H9 (cell line): Measurements from ENCODE around the gene CRPPA. TPM values are rescaled to one million over a fixed set of nuclear protein-coding genes. Genes with fewer than 3 reads are reported as not detected.

Experiments used
- DNase-seq: peaks from one replicate; pipeline ENCODE4 v3.0.0-alpha.2; 2017
- H2AFZ ChIP-seq: one replicate; pipeline ENCODE4 v1.6.1; 2013; ENCODE audit warnings: mild to moderate bottlenecking, low read length, control low read depth, moderate library complexity
- H2AK5ac ChIP-seq: 2 replicates; pipeline ENCODE4 v1.6.1; 2013; ENCODE audit warnings: low read length, control low read depth, mixed read lengths; ENCODE audit not compliant: insufficient read length
- H2BK120ac ChIP-seq: one replicate; pipeline ENCODE4 v1.6.1; 2013; ENCODE audit warnings: low read depth, mild to moderate bottlenecking, low read length, control low read depth, inconsistent platforms; ENCODE audit not compliant: poor library complexity, severe bottlenecking
- H2BK12ac ChIP-seq: 2 replicates; pipeline ENCODE4 v1.6.1; 2013; ENCODE audit warnings: low read length, control low read depth, mixed read lengths, low read depth; ENCODE audit not compliant: insufficient read length
- H2BK15ac ChIP-seq: 2 replicates; pipeline ENCODE4 v1.6.1; 2013; ENCODE audit warnings: low read depth, low read length, control low read depth
- H2BK20ac ChIP-seq: one replicate; pipeline ENCODE4 v1.6.1; 2013; ENCODE audit warnings: low read depth, mild to moderate bottlenecking, low read length, control low read depth, inconsistent platforms; ENCODE audit not compliant: poor library complexity, severe bottlenecking
- H2BK5ac ChIP-seq: 2 replicates; pipeline ENCODE4 v1.6.1; 2013; ENCODE audit warnings: low read length, control low read depth, mixed read lengths; ENCODE audit not compliant: insufficient read length
- H3K14ac ChIP-seq: 2 replicates; pipeline ENCODE4 v1.6.1; 2013; ENCODE audit warnings: low read length, control low read depth; ENCODE audit not compliant: insufficient read depth
- H3K18ac ChIP-seq: 2 replicates; pipeline ENCODE4 v1.6.1; 2013; ENCODE audit warnings: low read depth, mild to moderate bottlenecking, mixed read lengths, low read length, control low read depth; ENCODE audit not compliant: insufficient read length
- H3K23ac ChIP-seq: 2 replicates; pipeline ENCODE4 v1.6.1; 2013; ENCODE audit warnings: low read length, control low read depth, mixed read lengths, low read depth; ENCODE audit not compliant: insufficient read length
- H3K23me2 ChIP-seq: 2 replicates; pipeline ENCODE4 v1.6.1; 2013; ENCODE audit warnings: low read depth, mild to moderate bottlenecking, mixed read lengths, low read length, control low read depth; ENCODE audit not compliant: insufficient read length, poor library complexity, severe bottlenecking
- H3K27ac ChIP-seq: 2 replicates; pipeline ENCODE4 v1.5.1; 2013; ENCODE audit warnings: low read length, control low read depth, mixed read lengths, low read depth; ENCODE audit not compliant: insufficient read length
- H3K27me3 ChIP-seq: 2 replicates; pipeline ENCODE4 v1.6.1; 2013; ENCODE audit warnings: low read length, control low read depth, inconsistent platforms; ENCODE audit not compliant: insufficient read depth
- H3K4ac ChIP-seq: 2 replicates; pipeline ENCODE4 v1.6.1; 2013; ENCODE audit warnings: low read depth, mild to moderate bottlenecking, control low read depth, inconsistent platforms, low read length, moderate library complexity
- H3K4me1 ChIP-seq: 2 replicates; pipeline ENCODE4 v1.6.1; 2013; ENCODE audit warnings: low read length, control low read depth, inconsistent platforms; ENCODE audit not compliant: insufficient read depth
- H3K4me2 ChIP-seq: 2 replicates; pipeline ENCODE4 v1.6.1; 2013; ENCODE audit warnings: low read length, control low read depth, mixed read lengths; ENCODE audit not compliant: insufficient read length, insufficient read depth
- H3K56ac ChIP-seq: 2 replicates; pipeline ENCODE4 v1.6.1; 2013; ENCODE audit warnings: low read depth, mild to moderate bottlenecking, mixed read lengths, low read length, control low read depth; ENCODE audit not compliant: insufficient read length
- H3K79me1 ChIP-seq: 2 replicates; pipeline ENCODE4 v1.6.1; 2013; ENCODE audit warnings: low read depth, mild to moderate bottlenecking, moderate library complexity, low read length, control low read depth, inconsistent platforms; ENCODE audit not compliant: insufficient read depth, poor library complexity, severe bottlenecking
- H3K79me2 ChIP-seq: 2 replicates; pipeline ENCODE4 v1.6.1; 2013; ENCODE audit warnings: low read length, control low read depth, inconsistent platforms; ENCODE audit not compliant: insufficient read depth
- H3K9ac ChIP-seq: 2 replicates; pipeline ENCODE4 v1.6.1; 2013; ENCODE audit warnings: low read length, control low read depth, mixed read lengths; ENCODE audit not compliant: insufficient read length; ENCODE audit errors: extremely low read depth
- H3K9me3 ChIP-seq: one replicate; pipeline ENCODE4 v1.6.1; 2013; ENCODE audit warnings: low read depth, low read length, inconsistent platforms; ENCODE audit not compliant: control insufficient read depth
- H3T11ph ChIP-seq: one replicate; pipeline ENCODE4 v1.6.1; 2013; ENCODE audit warnings: mild to moderate bottlenecking, low read length, control low read depth, inconsistent platforms
- H4K20me1 ChIP-seq: one replicate; pipeline ENCODE4 v1.6.1; 2013; ENCODE audit not compliant: control insufficient read depth, insufficient read length, insufficient read depth
- H4K5ac ChIP-seq: 2 replicates; pipeline ENCODE4 v1.6.1; 2013; ENCODE audit warnings: low read depth, mild to moderate bottlenecking, mixed read lengths, low read length, control low read depth; ENCODE audit not compliant: insufficient read length
- H4K8ac ChIP-seq: replicated peaks from 2 replicates; pipeline ENCODE4 v1.6.1; 2013; ENCODE audit warnings: low read length, control low read depth, mixed read lengths, low read depth; ENCODE audit not compliant: insufficient read length
- H4K91ac ChIP-seq: 2 replicates; pipeline ENCODE4 v1.6.1; 2013; ENCODE audit warnings: low read depth, mild to moderate bottlenecking, moderate library complexity, mixed read lengths, low read length, control low read depth; ENCODE audit not compliant: insufficient read length
- H3K27ac Mint-ChIP-seq, 3 experiments: 2 replicates in 2 of 3; 3 replicates in 1 of 3; pipeline ENCODE4 v1.8.0; 2020 to 2021; ENCODE audit warnings: mixed read lengths in 3 of 3, mild to moderate bottlenecking in 1 of 3, moderate library complexity in 1 of 3
- H3K27me3 Mint-ChIP-seq: 2 replicates; pipeline ENCODE4 v1.8.0; 2021; ENCODE audit warnings: low read depth, mild to moderate bottlenecking, moderate library complexity, mixed read lengths
- H3K36me3 Mint-ChIP-seq, 3 experiments: 2 replicates in 2 of 3; 3 replicates in 1 of 3; pipeline ENCODE4 v1.8.0; 2020 to 2021; ENCODE audit warnings: low read depth in 3 of 3, mixed read lengths in 3 of 3; ENCODE audit not compliant: insufficient read depth in 1 of 3
- H3K4me1 Mint-ChIP-seq, 2 experiments: 2 replicates each; pipeline ENCODE4 v1.8.0; 2020; ENCODE audit warnings: mixed read lengths in 2 of 2
- H3K4me3 Mint-ChIP-seq, 2 experiments: 2 replicates in 1 of 2; 3 replicates in 1 of 2; pipeline ENCODE4 v1.8.0; 2020 to 2021; ENCODE audit warnings: mild to moderate bottlenecking in 2 of 2, mixed read lengths in 2 of 2, moderate library complexity in 1 of 2
- H3K9me3 Mint-ChIP-seq, 2 experiments: 2 replicates in 1 of 2; 3 replicates in 1 of 2; pipeline ENCODE4 v1.8.0; 2020; ENCODE audit warnings: mild to moderate bottlenecking in 2 of 2, mixed read lengths in 2 of 2, moderate library complexity in 1 of 2
- CTCF ChIP-seq: fragments of 200-600 bp; sonication (generic); conservative IDR thresholded peaks from 3 replicates; pipeline ENCODE4 v1.8.0; 2021; ENCODE audit warnings: antibody characterized with exemption, mild to moderate bottlenecking
- WGBS: extraction: QIAGEN DNeasy Blood & Tissue Kit; methylation state at CpG from one replicate; pipeline ENCODE4 v1.1.7; 2013; ENCODE audit warnings: missing lambda C conversion rate, low lambda C conversion rate, mixed read lengths; ENCODE audit not compliant: insufficient read length; ENCODE audit errors: extremely low coverage; 5-methylcytosine and 5-hydroxymethylcytosine counted together
- total RNA-seq: library from RNA; stranded (reverse); gene quantifications from 2 replicates; pipeline ENCODE4 v1.2.1, GENCODE V29; 2021

The CRPPA gene
- total RNA-seq, 1 experiment from 2014 or later = 1.9 TPM

DNA sequence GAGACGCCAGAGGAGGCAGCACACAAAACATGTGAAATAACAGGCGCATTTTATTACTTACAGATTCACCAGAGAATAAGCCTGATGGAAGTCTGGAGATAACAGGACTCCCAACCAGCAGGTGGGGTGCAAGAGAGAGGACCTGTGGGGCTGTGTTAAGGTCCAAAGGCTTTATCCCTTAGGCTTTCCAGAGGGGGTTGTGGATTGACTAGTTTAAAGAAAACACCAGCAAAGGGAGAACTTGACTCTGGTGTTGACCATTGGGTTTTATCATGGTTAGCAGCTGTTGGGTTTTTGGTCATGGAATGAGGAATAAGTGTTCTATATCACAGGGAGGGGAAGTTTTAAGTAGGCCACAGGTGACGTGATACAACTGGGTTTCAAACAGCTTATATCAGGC is 1.6 kb upstream of the CRPPA start:
- Histone ChIP-seq H3K18ac (no peak overlapping the region), H3K79me2 (no peaks in the 10 kb centered on the region), H3K27ac (no peak overlapping the region), H2AFZ (no peak overlapping the region), H3T11ph (no peak overlapping the region), H3K14ac (no peak overlapping the region), H3K4me2 (no peak overlapping the region), H3K27me3 (no peaks in the 10 kb centered on the region), H3K23me2 (peaks cover 9% of the 10 kb centered on the region), H4K91ac (no peak overlapping the region), H3K79me1 (no peaks in the 10 kb centered on the region), H3K56ac (no peak overlapping the region), H2BK120ac (no peak overlapping the region), H2BK20ac (no peak overlapping the region), H3K9me3 (no peaks in the 10 kb centered on the region), H2BK5ac (no peak overlapping the region), H3K9ac (no peak overlapping the region), H2BK15ac (no peak overlapping the region), H3K4me1 (no peaks in the 10 kb centered on the region), H4K20me1 (no peaks in the 10 kb centered on the region), H3K23ac (no peak overlapping the region), H3K4ac (no peak overlapping the region), H2BK12ac (no peak overlapping the region), H4K8ac (no peak overlapping the region), H2AK5ac (no peak overlapping the region), H4K5ac (no peak overlapping the region)
- Mint-ChIP-seq H3K27me3 (peaks cover 26% of the 10 kb centered on the region), H3K36me3 (no peaks in the 10 kb centered on the region), H3K4me3 (no peak overlapping the region; a peak in 1 of 5 replicates), H3K27ac (no peak overlapping the region), H3K9me3 (no peaks in the 10 kb centered on the region), H3K4me1 (peaks cover 17 to 19% of the 10 kb centered on the region in 2 experiments)
- WGBS = no CpG with 5 or more reads among the region's 3 CpGs
- DNase-seq = no peak
- TF ChIP-seq CTCF = peak; percentile 28; the same call in 1 of the 3 replicates
